A549 (cell line): ENCODE measurements around the gene GRIP2. TPM values are rescaled to one million over a fixed set of nuclear protein-coding genes. Genes with fewer than 3 reads are reported as not detected.

ENCODE experiments used
- ATAC-seq, 2 experiments: fragments of 200-7000 bp in 1 of 2; fragments of >200 bp in 1 of 2; cut with Nextera tagmentation in 1 of 2; cut with Tn5 transposase in 1 of 2; 3 replicates each; pipeline versions ENCODE4 v1.8.0 to v1.9.1; 2018 to 2020; ENCODE audit warnings: mild to moderate bottlenecking in 1 of 2, moderate library complexity in 1 of 2
- CTCF ChIA-PET: fragments of 300-600 bp; sonication (Branson Sonifier 250); formaldehyde crosslinking; extraction: SDS; loops from one replicate; lab custom pipeline; 2021; ENCODE audit warnings: antibody characterized with exemption, inconsistent platforms; lab: Yijun Ruan, JAX
- POLR2A ChIA-PET: fragments of 350-600 bp; formaldehyde crosslinking; extraction: SDS; loops from one replicate; lab custom pipeline; 2021; ENCODE audit warnings: antibody characterized with exemption, inconsistent platforms; lab: Yijun Ruan, JAX
- DNase-seq, 2 experiments: peaks; one replicate each; pipeline versions ENCODE4 v3.0.0 to v3.0.0-alpha.2; 2011 to 2016; ENCODE audit warnings: low read depth in 1 of 2, low spot score in 1 of 2
- FAIRE-seq: peaks from 2 replicates; lab custom pipeline; 2011; peaks lifted over from hg19 to GRCh38; lab: Jason Lieb, UNC
- H3K27ac ChIP-seq, 2 experiments: fragments of >200 bp; sonication (Bioruptor Twin); formaldehyde crosslinking; 3 replicates each; pipeline ENCODE4 v1.5.1; 2016 to 2017
- H3K4me1 ChIP-seq: fragments of >200 bp; sonication (Bioruptor Twin); formaldehyde crosslinking; 3 replicates; pipeline ENCODE4 v1.6.1; 2016
- H3K4me2 ChIP-seq: fragments of >200 bp; sonication (Bioruptor Twin); formaldehyde crosslinking; 3 replicates; pipeline ENCODE4 v1.6.1; 2016
- H3K4me3 ChIP-seq: fragments of >200 bp; sonication (Bioruptor Twin); formaldehyde crosslinking; 3 replicates; pipeline ENCODE4 v1.5.1; 2016
- H3K9me3 ChIP-seq: fragments of >200 bp; sonication (Bioruptor Twin); formaldehyde crosslinking; 3 replicates; pipeline ENCODE4 v1.6.1; 2016
- CHD2 ChIP-seq: fragments of 150-350 bp; IDR thresholded peaks from 2 replicates; pipeline ENCODE4 v1.6.1; 2014; ENCODE audit warnings: low read length; ENCODE audit not compliant: partially characterized antibody
- CTCF ChIP-seq: fragments of >200 bp; sonication (Bioruptor Twin); formaldehyde crosslinking; IDR thresholded peaks from 3 replicates; pipeline ENCODE4 v1.5.1; 2016
- HDAC2 ChIP-seq: fragments of 200-600 bp; sonication (generic); IDR thresholded peaks from 2 replicates; pipeline ENCODE4 v1.6.1; 2016
- HEYL ChIP-seq: fragments of 250-450 bp; sonication (Bioruptor Pico); IDR thresholded peaks from 2 replicates; pipeline ENCODE4 v1.8.0; 2021; ENCODE audit warnings: mild to moderate bottlenecking, moderate library complexity
- HOXB13 ChIP-seq: fragments of 250-450 bp; sonication (Bioruptor Pico); IDR thresholded peaks from 2 replicates; pipeline ENCODE4 v1.5.0; 2020; ENCODE audit warnings: low read depth, mild to moderate bottlenecking, moderate library complexity
- HOXB5 ChIP-seq: fragments of 250-450 bp; sonication (Bioruptor Pico); IDR thresholded peaks from 2 replicates; pipeline ENCODE4 v1.5.0; 2020; ENCODE audit warnings: mild to moderate bottlenecking, moderate library complexity
- JUN ChIP-seq, 2 experiments: fragments of >200 bp; sonication (Bioruptor Twin); formaldehyde crosslinking; IDR thresholded peaks; 2 replicates in 1 of 2; 3 replicates in 1 of 2; pipeline ENCODE4 v1.6.1; 2016 to 2017
- JUNB ChIP-seq: fragments of >200 bp; sonication (Bioruptor Twin); formaldehyde crosslinking; IDR thresholded peaks from 2 replicates; pipeline ENCODE4 v1.6.1; 2016
- MAFK ChIP-seq: fragments of 450-650 bp; IDR thresholded peaks from 2 replicates; pipeline ENCODE4 v1.6.1; 2014; ENCODE audit not compliant: partially characterized antibody
- NPAS2 ChIP-seq: fragments of 250-450 bp; sonication (Bioruptor Pico); IDR thresholded peaks from 2 replicates; pipeline ENCODE4 v1.8.0; 2022; ENCODE audit warnings: mild to moderate bottlenecking, moderate library complexity, borderline replicate concordance
- NR3C1 ChIP-seq: fragments of >200 bp; sonication (Bioruptor Twin); formaldehyde crosslinking; IDR thresholded peaks from 3 replicates; pipeline ENCODE4 v1.6.1; 2017
- POLR2AphosphoS2 ChIP-seq: conservative IDR thresholded peaks from 2 replicates; pipeline ENCODE4 v1.6.1; 2012; ENCODE audit warnings: low read length, improper control_type of control experiment, inconsistent platforms
- RNF2 ChIP-seq: fragments of 200-600 bp; sonication (generic); IDR thresholded peaks from 2 replicates; pipeline ENCODE4 v1.6.1; 2016; ENCODE audit warnings: low read depth, mild to moderate bottlenecking, antibody characterized with exemption, moderate library complexity, borderline replicate concordance
- SREBF2 ChIP-seq: fragments of 450-650 bp; IDR thresholded peaks from 2 replicates; pipeline ENCODE4 v1.6.1; 2014; ENCODE audit warnings: mild to moderate bottlenecking, moderate library complexity
- TP53 ChIP-seq: fragments of 250-450 bp; sonication (Bioruptor Pico); IDR thresholded peaks from 2 replicates; pipeline ENCODE4 v1.5.0; 2021; ENCODE audit warnings: mild to moderate bottlenecking, moderate library complexity
- ZC3H11A ChIP-seq: fragments of 450-650 bp; IDR thresholded peaks from 2 replicates; pipeline ENCODE4 v1.6.1; 2014; ENCODE audit warnings: antibody characterized with exemption, mild to moderate bottlenecking
- ZFP36 ChIP-seq: fragments of 450-650 bp; IDR thresholded peaks from 2 replicates; pipeline ENCODE4 v1.6.1; 2014; ENCODE audit warnings: borderline replicate concordance; ENCODE audit not compliant: partially characterized antibody
- WGBS: methylation state at CpG from one replicate; pipeline ENCODE4 v1.1.6; 2017; ENCODE audit errors: missing lambda C conversion rate; 5-methylcytosine and 5-hydroxymethylcytosine counted together
- polyA plus RNA-seq, 4 experiments: library from polyadenylated mRNA; depleted of rRNA in 3 of 4; stranded (reverse); fragments of >200 nt; fragmentation: RNase III in 1 of 4; extraction: RNeasy Plus Mini Kit Qiagen cat#74134 plus additional on column Dnase treatment in 1 of 4; gene quantifications; 2 replicates in 3 of 4; 3 replicates in 1 of 4; pipeline ENCODE4 v1.2.3, GENCODE V29; 2011 to 2017
- TF ChIP-seq, protein P1 (sequence below): fragments of 200-600 bp; sonication (generic); IDR thresholded peaks from 2 replicates; pipeline ENCODE4 v1.6.1; 2016; ENCODE audit warnings: antibody characterized with exemption, mild to moderate bottlenecking, moderate library complexity
- TF ChIP-seq, protein P2 (sequence below): fragments of 150-350 bp; IDR thresholded peaks from 2 replicates; pipeline ENCODE4 v1.6.1; 2014; ENCODE audit warnings: low read depth, mild to moderate bottlenecking, low read length
- TF ChIP-seq, protein P3 (sequence below): fragments of 250-450 bp; sonication (Bioruptor Pico); IDR thresholded peaks from 2 replicates; pipeline ENCODE4 v1.5.0; 2020; ENCODE audit warnings: low read depth, mild to moderate bottlenecking, moderate library complexity
- TF ChIP-seq, protein P4 (sequence below): fragments of >200 bp; sonication (Bioruptor Twin); formaldehyde crosslinking; IDR thresholded peaks from 2 replicates; pipeline ENCODE4 v1.6.1; 2016

The GRIP2 gene
- polyA plus RNA-seq, 2 of the 4 experiments (the other 2 are of a cell fraction): 0.56 to 1.6 TPM

DNA sequence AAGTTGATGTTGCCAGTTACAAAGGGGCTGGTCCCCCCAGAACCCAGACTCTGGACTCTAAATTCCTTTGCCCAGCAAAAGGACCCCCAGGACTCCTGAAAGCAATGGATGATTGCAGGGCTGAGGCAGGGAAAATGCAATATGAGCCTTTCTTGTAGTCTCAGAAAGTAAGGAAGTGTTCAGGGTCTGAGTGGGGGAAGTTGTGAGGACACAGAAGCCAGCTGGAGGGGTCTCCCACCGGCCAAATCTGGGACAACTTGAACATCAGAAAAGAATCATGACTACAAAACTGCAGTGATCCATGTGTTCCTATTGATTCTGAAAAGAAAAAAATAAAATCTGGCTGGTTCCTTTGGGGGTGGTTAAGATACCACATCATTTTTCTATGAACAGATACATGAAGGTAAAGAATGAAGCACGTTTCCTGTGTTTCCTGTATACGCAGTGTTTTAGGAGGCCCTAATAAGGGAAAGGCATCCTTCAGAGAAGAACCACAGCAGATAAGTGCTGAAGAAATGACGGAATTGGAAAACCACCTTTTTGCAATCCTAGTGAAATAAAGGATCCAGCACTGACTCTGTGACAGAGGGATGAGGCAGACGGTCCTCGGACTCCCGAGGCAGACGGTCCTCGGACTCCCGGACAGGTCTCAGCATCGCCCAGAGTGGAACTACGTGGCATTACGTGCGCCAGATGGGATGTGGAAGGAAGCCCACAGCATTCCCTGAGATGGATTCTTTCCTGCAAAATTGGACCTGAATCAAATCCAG lies 22.2 kb upstream of the GRIP2 start:
- 85% methylated on average over 14 of the region's 14 CpGs for WGBS
- H3K9me3 ChIP-seq: no peaks in the 10 kb centered on the region
- DNase-seq: no peak
- no peak overlapping the region; a peak in 1 of 6 replicates for H3K27ac ChIP-seq
- H3K4me3 ChIP-seq: no peak overlapping the region
- CTCF ChIA-PET: interaction anchor here (1.5 to 2.2 kb wide), 2 partner anchors 14 kb away, joined by 6 to 7 read pairs; no protein-coding TSS in a partner anchor
- H3K4me2 ChIP-seq: no peak overlapping the region
- POLR2A ChIA-PET: no interaction called here
- H3K4me1 ChIP-seq: peaks cover 36% of the 10 kb centered on the region
- no peak for TF ChIP-seq NPAS2 (CRISPR knock-in tag)
- TF ChIP-seq, protein P1, sequence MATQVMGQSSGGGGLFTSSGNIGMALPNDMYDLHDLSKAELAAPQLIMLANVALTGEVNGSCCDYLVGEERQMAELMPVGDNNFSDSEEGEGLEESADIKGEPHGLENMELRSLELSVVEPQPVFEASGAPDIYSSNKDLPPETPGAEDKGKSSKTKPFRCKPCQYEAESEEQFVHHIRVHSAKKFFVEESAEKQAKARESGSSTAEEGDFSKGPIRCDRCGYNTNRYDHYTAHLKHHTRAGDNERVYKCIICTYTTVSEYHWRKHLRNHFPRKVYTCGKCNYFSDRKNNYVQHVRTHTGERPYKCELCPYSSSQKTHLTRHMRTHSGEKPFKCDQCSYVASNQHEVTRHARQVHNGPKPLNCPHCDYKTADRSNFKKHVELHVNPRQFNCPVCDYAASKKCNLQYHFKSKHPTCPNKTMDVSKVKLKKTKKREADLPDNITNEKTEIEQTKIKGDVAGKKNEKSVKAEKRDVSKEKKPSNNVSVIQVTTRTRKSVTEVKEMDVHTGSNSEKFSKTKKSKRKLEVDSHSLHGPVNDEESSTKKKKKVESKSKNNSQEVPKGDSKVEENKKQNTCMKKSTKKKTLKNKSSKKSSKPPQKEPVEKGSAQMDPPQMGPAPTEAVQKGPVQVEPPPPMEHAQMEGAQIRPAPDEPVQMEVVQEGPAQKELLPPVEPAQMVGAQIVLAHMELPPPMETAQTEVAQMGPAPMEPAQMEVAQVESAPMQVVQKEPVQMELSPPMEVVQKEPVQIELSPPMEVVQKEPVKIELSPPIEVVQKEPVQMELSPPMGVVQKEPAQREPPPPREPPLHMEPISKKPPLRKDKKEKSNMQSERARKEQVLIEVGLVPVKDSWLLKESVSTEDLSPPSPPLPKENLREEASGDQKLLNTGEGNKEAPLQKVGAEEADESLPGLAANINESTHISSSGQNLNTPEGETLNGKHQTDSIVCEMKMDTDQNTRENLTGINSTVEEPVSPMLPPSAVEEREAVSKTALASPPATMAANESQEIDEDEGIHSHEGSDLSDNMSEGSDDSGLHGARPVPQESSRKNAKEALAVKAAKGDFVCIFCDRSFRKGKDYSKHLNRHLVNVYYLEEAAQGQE: no peak
- TF ChIP-seq SREBF2: no peak
- no peak for TF ChIP-seq CHD2
- TF ChIP-seq HEYL (CRISPR knock-in tag): no peak
- no peak for TF ChIP-seq HOXB13
- TF ChIP-seq MAFK: no peak
- TF ChIP-seq, protein P2, sequence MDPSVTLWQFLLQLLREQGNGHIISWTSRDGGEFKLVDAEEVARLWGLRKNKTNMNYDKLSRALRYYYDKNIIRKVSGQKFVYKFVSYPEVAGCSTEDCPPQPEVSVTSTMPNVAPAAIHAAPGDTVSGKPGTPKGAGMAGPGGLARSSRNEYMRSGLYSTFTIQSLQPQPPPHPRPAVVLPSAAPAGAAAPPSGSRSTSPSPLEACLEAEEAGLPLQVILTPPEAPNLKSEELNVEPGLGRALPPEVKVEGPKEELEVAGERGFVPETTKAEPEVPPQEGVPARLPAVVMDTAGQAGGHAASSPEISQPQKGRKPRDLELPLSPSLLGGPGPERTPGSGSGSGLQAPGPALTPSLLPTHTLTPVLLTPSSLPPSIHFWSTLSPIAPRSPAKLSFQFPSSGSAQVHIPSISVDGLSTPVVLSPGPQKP: no peak
- TF ChIP-seq CTCF: no peak
- no peak for TF ChIP-seq ZC3H11A
- no peak for TF ChIP-seq JUNB
- no peak for TF ChIP-seq JUN (IDR thresholded peaks at IDR 0.05)
- TF ChIP-seq TP53 (CRISPR knock-in tag): no peak
- TF ChIP-seq POLR2AphosphoS2: no peak
- TF ChIP-seq NR3C1: no peak
- TF ChIP-seq HOXB5 (CRISPR knock-in tag): no peak
- FAIRE-seq: no peak
- no peak for ATAC-seq

- no peaks in the 10 kb centered on the region for H3K9me3 ChIP-seq
- no peak for FAIRE-seq
- no peak overlapping the region for H3K4me2 ChIP-seq
- 47% methylated on average over 8 of the region's 8 CpGs for WGBS
- no peak for ATAC-seq
- peaks cover 36% of the 10 kb centered on the region for H3K4me1 ChIP-seq
- CTCF ChIA-PET: interaction anchor here (0.8 to 2.2 kb wide), 4 partner anchors 9 to 52 kb away, joined by 3 to 7 read pairs (median 4); no protein-coding TSS in a partner anchor
- POLR2A ChIA-PET: no interaction called here
- peak overlapping the region in 1 of 2 experiments; percentile 44; a peak in 2 of 6 replicates for H3K27ac ChIP-seq
- TF ChIP-seq JUNB: no peak
- peak; percentile 55 for TF ChIP-seq ZFP36
- TF ChIP-seq, protein P3, sequence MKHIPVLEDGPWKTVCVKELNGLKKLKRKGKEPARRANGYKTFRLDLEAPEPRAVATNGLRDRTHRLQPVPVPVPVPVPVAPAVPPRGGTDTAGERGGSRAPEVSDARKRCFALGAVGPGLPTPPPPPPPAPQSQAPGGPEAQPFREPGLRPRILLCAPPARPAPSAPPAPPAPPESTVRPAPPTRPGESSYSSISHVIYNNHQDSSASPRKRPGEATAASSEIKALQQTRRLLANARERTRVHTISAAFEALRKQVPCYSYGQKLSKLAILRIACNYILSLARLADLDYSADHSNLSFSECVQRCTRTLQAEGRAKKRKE (CRISPR knock-in tag): no peak
- TF ChIP-seq HDAC2: no peak
- no peak for TF ChIP-seq RNF2
- TF ChIP-seq MAFK: peak; percentile 57
- TF ChIP-seq, protein P4, sequence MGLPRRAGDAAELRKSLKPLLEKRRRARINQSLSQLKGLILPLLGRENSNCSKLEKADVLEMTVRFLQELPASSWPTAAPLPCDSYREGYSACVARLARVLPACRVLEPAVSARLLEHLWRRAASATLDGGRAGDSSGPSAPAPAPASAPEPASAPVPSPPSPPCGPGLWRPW: no peak
- no peak for DNase-seq
- H3K4me3 ChIP-seq: no peak overlapping the region
Observed at GRCh38 chr3:14561051-14561960, 21.2 kb upstream of the GRIP2 start.
